Measurements from ENCODE around the gene CEP104. TPM values are rescaled to one million over a fixed set of nuclear protein-coding genes. Genes with fewer than 3 reads are reported as not detected.
A peak's percentile ranks its signal among the peaks of the same experiment; 100 is the strongest.

CEP104 gene
- total and polyA plus RNA-seq, 4 donors = 7.5 to 23.2 (median 12.0) TPM

DNA sequence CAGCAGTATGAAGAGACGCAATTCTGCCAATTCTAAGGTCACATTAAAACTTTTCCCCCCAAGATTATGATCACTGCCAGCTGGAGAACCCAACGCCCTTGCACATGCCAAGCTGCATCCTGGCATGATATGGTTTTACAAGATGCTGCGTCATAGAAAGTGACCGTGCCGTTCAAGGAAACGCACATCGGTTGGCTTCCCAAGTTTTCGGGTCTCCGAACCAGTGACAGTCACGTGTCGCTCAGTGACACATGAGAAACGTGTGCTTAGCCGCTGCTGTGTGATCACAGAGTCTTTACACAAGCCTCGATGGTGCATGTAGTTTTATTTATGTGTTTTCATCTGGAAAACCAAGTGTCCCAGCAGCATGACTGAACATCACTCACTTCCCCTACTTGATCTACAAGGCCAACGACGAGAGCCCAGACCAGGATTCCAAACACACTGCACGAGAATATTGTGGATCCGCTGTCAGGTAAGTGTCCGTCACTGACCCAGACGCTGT, 77.0 kb downstream of the CEP104 start:
- peaks cover 18 to 50% (median 37%) of the 10 kb centered on the region in 4 donors for H3K36me3 ChIP-seq (ENCODE audit: control insufficient read depth in 4 of 4, insufficient read depth in 3 of 4, low read depth in 1 of 4, low read length in 3 of 4)
- DNase-seq (ENCODE audit: low spot score) = no peak

DNA sequence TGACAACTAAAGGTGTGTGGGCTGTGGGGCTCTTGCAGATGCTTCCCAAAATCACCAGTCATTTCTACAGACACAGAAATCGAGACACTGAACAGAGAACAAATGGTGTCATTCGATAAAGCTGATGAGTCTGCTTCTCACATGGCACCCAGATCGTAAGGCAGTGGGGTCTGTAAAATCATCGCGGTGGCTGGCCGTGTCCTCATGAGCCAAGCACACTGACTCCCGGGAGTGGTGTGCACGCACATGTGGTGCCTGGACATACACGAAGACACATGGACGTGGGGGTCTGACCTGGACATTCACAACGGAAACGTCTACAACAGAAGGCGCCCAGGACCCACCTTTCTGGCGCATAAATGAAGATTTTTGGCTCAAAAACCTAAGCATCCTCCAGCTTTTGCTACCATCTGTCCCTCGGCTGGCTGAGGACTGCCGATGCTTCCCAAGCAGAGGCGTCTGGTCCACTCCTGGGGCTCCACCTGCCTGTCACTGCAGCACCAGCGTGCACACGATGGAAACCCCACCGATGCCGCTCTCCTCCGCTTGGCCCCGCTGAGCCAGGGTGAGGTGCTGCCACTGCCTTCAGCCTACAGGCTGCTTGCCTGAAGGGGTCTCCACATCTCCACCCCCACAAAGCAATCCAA, 77.6 kb downstream of the CEP104 start:
- DNase-seq (ENCODE audit: low spot score) = peak; percentile 33
- WGBS = 93% methylated on average over 23 of the region's 23 CpGs

More for the DNA sequence above, 77.0 kb downstream of the CEP104 start:
- Histone ChIP-seq H3K27me3 (ENCODE audit: control insufficient read depth in 4 of 4, insufficient read depth in 4 of 4, low read length in 3 of 4) (no peaks in the 10 kb centered on the region), H3K4me1 (ENCODE audit: control insufficient read depth in 4 of 4, insufficient read depth in 4 of 4, low read length in 3 of 4) (peaks cover 11 to 19% (median 15%) of the 10 kb centered on the region in 4 donors), H3K9ac (ENCODE audit: low read depth in 1 of 2, low read length in 2 of 2) (no peak overlapping the region), H3K27ac (ENCODE audit: low read depth in 1 of 2, low read length in 2 of 2) (no peak overlapping the region), H3K4me3 (ENCODE audit: low read depth in 1 of 3, low read length in 3 of 3) (no peak overlapping the region), H3K9me3 (ENCODE audit: control insufficient read depth in 4 of 4, low read length in 3 of 4) (no peaks in the 10 kb centered on the region)
- TF ChIP-seq, protein P1, sequence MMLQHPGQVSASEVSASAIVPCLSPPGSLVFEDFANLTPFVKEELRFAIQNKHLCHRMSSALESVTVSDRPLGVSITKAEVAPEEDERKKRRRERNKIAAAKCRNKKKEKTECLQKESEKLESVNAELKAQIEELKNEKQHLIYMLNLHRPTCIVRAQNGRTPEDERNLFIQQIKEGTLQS (IDR thresholded peaks at IDR 0.05) = no peak
- no peak for TF ChIP-seq HNF4G (IDR thresholded peaks at IDR 0.05)
- no peak for TF ChIP-seq RXRA (IDR thresholded peaks at IDR 0.05)
- TF ChIP-seq JUND (IDR thresholded peaks at IDR 0.05) = no peak
- no peak for TF ChIP-seq NR2F2 (IDR thresholded peaks at IDR 0.05)
- no peak for TF ChIP-seq HNF4A (conservative IDR thresholded peaks at IDR 0.05)
- no peak for TF ChIP-seq YY1 (IDR thresholded peaks at IDR 0.05)
- 95% methylated on average over 20 of the region's 20 CpGs for WGBS

More for the DNA sequence above, 77.6 kb downstream of the CEP104 start:
- Histone ChIP-seq H3K36me3 (ENCODE audit: control insufficient read depth in 4 of 4, insufficient read depth in 3 of 4, low read depth in 1 of 4, low read length in 3 of 4) (peaks cover 16 to 47% (median 36%) of the 10 kb centered on the region in 4 donors), H3K4me1 (ENCODE audit: control insufficient read depth in 4 of 4, insufficient read depth in 4 of 4, low read length in 3 of 4) (peaks cover 13 to 23% (median 18%) of the 10 kb centered on the region in 4 donors), H3K4me3 (ENCODE audit: low read depth in 1 of 3, low read length in 3 of 3) (no peak overlapping the region), H3K27me3 (ENCODE audit: control insufficient read depth in 4 of 4, insufficient read depth in 4 of 4, low read length in 3 of 4) (no peaks in the 10 kb centered on the region), H3K27ac (ENCODE audit: low read depth in 1 of 2, low read length in 2 of 2) (no peak overlapping the region), H3K9ac (ENCODE audit: low read depth in 1 of 2, low read length in 2 of 2) (no peak overlapping the region), H3K9me3 (ENCODE audit: control insufficient read depth in 4 of 4, low read length in 3 of 4) (no peaks in the 10 kb centered on the region)
- TF ChIP-seq, protein P2, sequence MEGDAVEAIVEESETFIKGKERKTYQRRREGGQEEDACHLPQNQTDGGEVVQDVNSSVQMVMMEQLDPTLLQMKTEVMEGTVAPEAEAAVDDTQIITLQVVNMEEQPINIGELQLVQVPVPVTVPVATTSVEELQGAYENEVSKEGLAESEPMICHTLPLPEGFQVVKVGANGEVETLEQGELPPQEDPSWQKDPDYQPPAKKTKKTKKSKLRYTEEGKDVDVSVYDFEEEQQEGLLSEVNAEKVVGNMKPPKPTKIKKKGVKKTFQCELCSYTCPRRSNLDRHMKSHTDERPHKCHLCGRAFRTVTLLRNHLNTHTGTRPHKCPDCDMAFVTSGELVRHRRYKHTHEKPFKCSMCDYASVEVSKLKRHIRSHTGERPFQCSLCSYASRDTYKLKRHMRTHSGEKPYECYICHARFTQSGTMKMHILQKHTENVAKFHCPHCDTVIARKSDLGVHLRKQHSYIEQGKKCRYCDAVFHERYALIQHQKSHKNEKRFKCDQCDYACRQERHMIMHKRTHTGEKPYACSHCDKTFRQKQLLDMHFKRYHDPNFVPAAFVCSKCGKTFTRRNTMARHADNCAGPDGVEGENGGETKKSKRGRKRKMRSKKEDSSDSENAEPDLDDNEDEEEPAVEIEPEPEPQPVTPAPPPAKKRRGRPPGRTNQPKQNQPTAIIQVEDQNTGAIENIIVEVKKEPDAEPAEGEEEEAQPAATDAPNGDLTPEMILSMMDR (IDR thresholded peaks at IDR 0.05; ENCODE audit: low read depth, low read length, missing input control) = no peak
- TF ChIP-seq EGR1 (IDR thresholded peaks at IDR 0.05; ENCODE audit: low read depth in 2 of 2) = no peak
- no peak for TF ChIP-seq FOXA2 (IDR thresholded peaks at IDR 0.05)
- TF ChIP-seq GABPA (IDR thresholded peaks at IDR 0.05 in 1 of 2, conservative IDR thresholded peaks at IDR 0.05 in 1 of 2) = no peak
- TF ChIP-seq NR2F2 (IDR thresholded peaks at IDR 0.05) = no peak
- no peak for TF ChIP-seq HNF4A (conservative IDR thresholded peaks at IDR 0.05)
- TF ChIP-seq YY1 (IDR thresholded peaks at IDR 0.05) = no peak
- TF ChIP-seq RAD21 (IDR thresholded peaks at IDR 0.05) = no peak
- TF ChIP-seq, protein P3, sequence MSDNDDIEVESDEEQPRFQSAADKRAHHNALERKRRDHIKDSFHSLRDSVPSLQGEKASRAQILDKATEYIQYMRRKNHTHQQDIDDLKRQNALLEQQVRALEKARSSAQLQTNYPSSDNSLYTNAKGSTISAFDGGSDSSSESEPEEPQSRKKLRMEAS (IDR thresholded peaks at IDR 0.05) = no peak
- TF ChIP-seq TAF1 (conservative IDR thresholded peaks at IDR 0.05) = no peak
- TF ChIP-seq HNF4G (IDR thresholded peaks at IDR 0.05) = no peak
- TF ChIP-seq JUND (IDR thresholded peaks at IDR 0.05) = no peak
- TF ChIP-seq FOXA1 (IDR thresholded peaks at IDR 0.05) = no peak
- TF ChIP-seq, protein P4, sequence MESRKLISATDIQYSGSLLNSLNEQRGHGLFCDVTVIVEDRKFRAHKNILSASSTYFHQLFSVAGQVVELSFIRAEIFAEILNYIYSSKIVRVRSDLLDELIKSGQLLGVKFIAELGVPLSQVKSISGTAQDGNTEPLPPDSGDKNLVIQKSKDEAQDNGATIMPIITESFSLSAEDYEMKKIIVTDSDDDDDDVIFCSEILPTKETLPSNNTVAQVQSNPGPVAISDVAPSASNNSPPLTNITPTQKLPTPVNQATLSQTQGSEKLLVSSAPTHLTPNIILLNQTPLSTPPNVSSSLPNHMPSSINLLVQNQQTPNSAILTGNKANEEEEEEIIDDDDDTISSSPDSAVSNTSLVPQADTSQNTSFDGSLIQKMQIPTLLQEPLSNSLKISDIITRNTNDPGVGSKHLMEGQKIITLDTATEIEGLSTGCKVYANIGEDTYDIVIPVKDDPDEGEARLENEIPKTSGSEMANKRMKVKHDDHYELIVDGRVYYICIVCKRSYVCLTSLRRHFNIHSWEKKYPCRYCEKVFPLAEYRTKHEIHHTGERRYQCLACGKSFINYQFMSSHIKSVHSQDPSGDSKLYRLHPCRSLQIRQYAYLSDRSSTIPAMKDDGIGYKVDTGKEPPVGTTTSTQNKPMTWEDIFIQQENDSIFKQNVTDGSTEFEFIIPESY (IDR thresholded peaks at IDR 0.05) = no peak
- TF ChIP-seq SP1 (IDR thresholded peaks at IDR 0.05) = no peak
- TF ChIP-seq RXRA (IDR thresholded peaks at IDR 0.05) = no peak
- TF ChIP-seq, protein P1 (IDR thresholded peaks at IDR 0.05) = no peak
- TF ChIP-seq, protein P5, sequence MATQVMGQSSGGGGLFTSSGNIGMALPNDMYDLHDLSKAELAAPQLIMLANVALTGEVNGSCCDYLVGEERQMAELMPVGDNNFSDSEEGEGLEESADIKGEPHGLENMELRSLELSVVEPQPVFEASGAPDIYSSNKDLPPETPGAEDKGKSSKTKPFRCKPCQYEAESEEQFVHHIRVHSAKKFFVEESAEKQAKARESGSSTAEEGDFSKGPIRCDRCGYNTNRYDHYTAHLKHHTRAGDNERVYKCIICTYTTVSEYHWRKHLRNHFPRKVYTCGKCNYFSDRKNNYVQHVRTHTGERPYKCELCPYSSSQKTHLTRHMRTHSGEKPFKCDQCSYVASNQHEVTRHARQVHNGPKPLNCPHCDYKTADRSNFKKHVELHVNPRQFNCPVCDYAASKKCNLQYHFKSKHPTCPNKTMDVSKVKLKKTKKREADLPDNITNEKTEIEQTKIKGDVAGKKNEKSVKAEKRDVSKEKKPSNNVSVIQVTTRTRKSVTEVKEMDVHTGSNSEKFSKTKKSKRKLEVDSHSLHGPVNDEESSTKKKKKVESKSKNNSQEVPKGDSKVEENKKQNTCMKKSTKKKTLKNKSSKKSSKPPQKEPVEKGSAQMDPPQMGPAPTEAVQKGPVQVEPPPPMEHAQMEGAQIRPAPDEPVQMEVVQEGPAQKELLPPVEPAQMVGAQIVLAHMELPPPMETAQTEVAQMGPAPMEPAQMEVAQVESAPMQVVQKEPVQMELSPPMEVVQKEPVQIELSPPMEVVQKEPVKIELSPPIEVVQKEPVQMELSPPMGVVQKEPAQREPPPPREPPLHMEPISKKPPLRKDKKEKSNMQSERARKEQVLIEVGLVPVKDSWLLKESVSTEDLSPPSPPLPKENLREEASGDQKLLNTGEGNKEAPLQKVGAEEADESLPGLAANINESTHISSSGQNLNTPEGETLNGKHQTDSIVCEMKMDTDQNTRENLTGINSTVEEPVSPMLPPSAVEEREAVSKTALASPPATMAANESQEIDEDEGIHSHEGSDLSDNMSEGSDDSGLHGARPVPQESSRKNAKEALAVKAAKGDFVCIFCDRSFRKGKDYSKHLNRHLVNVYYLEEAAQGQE (IDR thresholded peaks at IDR 0.05) = no peak

All from liver (tissue), 9 donors.